ENCODE measurements around the gene CCDC50.

CCDC50 gene

DNA sequence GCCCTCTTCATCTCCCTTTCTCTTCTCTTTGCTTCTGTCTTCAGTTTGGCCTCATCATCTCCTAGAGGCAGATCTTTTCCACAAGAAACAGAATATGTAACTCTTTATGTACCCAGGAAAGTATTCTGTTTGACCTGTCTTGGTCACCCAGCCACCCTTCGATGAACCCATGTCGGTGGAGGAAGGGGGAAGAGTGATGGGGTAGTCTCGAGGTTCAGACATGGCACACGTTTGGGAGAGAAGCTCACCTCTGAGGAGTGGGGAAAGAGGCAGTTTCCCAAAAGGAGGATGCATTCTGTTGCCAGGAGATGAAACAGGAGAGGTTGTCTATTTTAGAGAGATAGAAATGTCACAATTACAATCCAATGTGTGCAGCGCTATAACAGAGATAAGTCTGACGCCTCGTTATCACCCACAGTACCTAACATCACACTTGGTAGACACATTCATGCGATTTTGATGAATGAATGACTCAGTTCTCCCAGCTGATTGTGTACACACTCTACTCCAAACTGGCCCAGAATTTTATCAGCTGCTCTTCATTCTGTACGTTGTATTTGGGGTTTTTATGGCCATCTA, 722 bp upstream of the CCDC50 start:
- H3F3A ChIP-seq (ENCODE audit: insufficient read depth, low read length) = peaks cover 11% of the 10 kb centered on the region
- H3K9me3 ChIP-seq (replicated peaks; ENCODE audit: insufficient read depth, low read length) = no peaks in the 10 kb centered on the region
- peaks cover 41% of the 10 kb centered on the region for H3K79me2 ChIP-seq (ENCODE audit: low read length)
- peak overlapping the region; percentile 83 for H3K4me3 ChIP-seq (ENCODE audit: low read length)
- H3K27ac ChIP-seq (ENCODE audit: low read length) = peak overlapping the region; percentile 55; the same call in 1 of the 2 replicates
- peak overlapping the region; percentile 80; the same call in 1 of the 2 replicates for H3K9ac ChIP-seq (ENCODE audit: low read length)
- DNase-seq = no peak
- no peak for TF ChIP-seq EZH2phosphoT487 (IDR thresholded peaks at IDR 0.05; ENCODE audit: low read length)
- TF ChIP-seq, protein P1, sequence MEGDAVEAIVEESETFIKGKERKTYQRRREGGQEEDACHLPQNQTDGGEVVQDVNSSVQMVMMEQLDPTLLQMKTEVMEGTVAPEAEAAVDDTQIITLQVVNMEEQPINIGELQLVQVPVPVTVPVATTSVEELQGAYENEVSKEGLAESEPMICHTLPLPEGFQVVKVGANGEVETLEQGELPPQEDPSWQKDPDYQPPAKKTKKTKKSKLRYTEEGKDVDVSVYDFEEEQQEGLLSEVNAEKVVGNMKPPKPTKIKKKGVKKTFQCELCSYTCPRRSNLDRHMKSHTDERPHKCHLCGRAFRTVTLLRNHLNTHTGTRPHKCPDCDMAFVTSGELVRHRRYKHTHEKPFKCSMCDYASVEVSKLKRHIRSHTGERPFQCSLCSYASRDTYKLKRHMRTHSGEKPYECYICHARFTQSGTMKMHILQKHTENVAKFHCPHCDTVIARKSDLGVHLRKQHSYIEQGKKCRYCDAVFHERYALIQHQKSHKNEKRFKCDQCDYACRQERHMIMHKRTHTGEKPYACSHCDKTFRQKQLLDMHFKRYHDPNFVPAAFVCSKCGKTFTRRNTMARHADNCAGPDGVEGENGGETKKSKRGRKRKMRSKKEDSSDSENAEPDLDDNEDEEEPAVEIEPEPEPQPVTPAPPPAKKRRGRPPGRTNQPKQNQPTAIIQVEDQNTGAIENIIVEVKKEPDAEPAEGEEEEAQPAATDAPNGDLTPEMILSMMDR (IDR thresholded peaks at IDR 0.05; ENCODE audit: low read length) = no peak
- TF ChIP-seq EZH2 (optimal IDR thresholded peaks at IDR 0.05; ENCODE audit: low read depth, low read length) = no peak
- H4K20me1 ChIP-seq (ENCODE audit: insufficient read depth, low read length) = no peaks in the 10 kb centered on the region
- H3K36me3 ChIP-seq (replicated peaks; ENCODE audit: insufficient read depth, low read length) = no peaks in the 10 kb centered on the region
- peak overlapping the region; percentile 91 for H2AFZ ChIP-seq (ENCODE audit: low read length)
- H3K4me1 ChIP-seq (ENCODE audit: low read length) = peaks cover 22% of the 10 kb centered on the region
- no peaks in the 10 kb centered on the region for H3K27me3 ChIP-seq (replicated peaks; ENCODE audit: insufficient read depth, low read length)
- H3K9me2 ChIP-seq (replicated peaks; ENCODE audit: insufficient read depth, low read length) = no peaks in the 10 kb centered on the region
- H3K4me2 ChIP-seq (ENCODE audit: low read depth, low read length) = peak overlapping the region; percentile 77

DNA sequence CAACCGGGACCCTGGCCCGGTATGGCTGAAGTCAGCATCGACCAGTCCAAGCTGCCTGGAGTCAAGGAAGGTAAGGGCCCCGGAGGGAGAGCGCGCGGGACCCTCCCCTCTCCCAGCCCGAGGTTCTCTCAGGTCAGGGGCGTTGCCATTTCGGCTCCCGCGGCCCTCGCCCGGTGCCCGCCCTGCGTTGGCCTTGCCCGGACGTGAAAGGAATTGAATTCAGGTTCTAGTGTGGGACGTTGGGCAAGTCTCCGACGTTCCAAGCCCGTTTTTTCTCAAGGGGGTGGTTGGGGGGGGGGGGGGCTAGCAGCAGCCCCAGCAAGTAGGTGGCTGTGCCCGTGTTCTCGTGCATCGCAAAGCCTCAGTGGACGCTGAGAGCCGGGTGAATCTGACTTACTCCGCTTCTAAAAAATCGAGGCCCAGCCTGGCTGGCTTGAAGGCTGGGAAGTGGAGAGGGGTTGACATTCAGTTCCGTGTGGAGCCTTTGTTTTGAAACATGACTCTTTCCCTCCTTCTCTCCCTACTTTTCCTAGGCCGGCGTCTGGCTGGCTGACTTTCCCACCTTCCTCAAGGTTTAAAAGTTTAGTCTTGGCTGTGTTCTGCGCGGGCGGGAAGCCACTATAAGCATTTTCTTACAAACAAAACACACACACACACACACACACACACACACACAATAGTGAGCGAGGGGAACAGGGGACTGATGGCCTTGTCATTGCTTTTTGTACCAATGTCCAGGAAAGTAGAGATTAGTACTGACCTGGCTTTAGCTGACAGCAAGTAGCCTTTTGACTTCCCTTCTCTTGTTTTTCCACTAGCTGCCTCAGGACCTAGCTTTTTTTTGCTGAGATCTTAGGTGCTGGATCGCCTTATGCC, 698 bp downstream of the CCDC50 start, which contains the start of gene UTS2B:
Gene UTS2B, minus strand, starts transcription at position 873 of the 876 bp plus-strand sequence. CDS start 48,337 bp downstream, outside the sequence.
- TF ChIP-seq EZH2phosphoT487 (IDR thresholded peaks at IDR 0.05; ENCODE audit: low read length) (no peak), EZH2 (optimal IDR thresholded peaks at IDR 0.05; ENCODE audit: low read depth, low read length) (no peak)
- TF ChIP-seq, protein P1 (IDR thresholded peaks at IDR 0.05; ENCODE audit: low read length) = no peak
- Histone ChIP-seq H3K4me2 (ENCODE audit: low read depth, low read length) (peak within 1 kb of the TSS; percentile 77), H3K9me2 (replicated peaks; ENCODE audit: insufficient read depth, low read length) (no peaks in the 10 kb centered on the region), H3K27ac (ENCODE audit: low read length) (peak within 1 kb of the TSS; percentile 55; the same call in 1 of the 2 replicates), H3K27me3 (replicated peaks; ENCODE audit: insufficient read depth, low read length) (no peaks in the 10 kb centered on the region), H4K20me1 (ENCODE audit: insufficient read depth, low read length) (no peaks in the 10 kb centered on the region), H3K9me3 (replicated peaks; ENCODE audit: insufficient read depth, low read length) (no peaks in the 10 kb centered on the region), H3F3A (ENCODE audit: insufficient read depth, low read length) (peaks cover 11% of the 10 kb centered on the region), H2AFZ (ENCODE audit: low read length) (peak within 1 kb of the TSS; percentile 91), H3K79me2 (ENCODE audit: low read length) (peaks cover 56% of the 10 kb centered on the region), H3K4me3 (ENCODE audit: low read length) (peak within 1 kb of the TSS; percentile 83), H3K4me1 (ENCODE audit: low read length) (peaks cover 22% of the 10 kb centered on the region), H3K36me3 (replicated peaks; ENCODE audit: insufficient read depth, low read length) (no peaks in the 10 kb centered on the region), H3K9ac (ENCODE audit: low read length) (peak within 1 kb of the TSS; percentile 80)
- DNase-seq = peak; percentile 57

DNA sequence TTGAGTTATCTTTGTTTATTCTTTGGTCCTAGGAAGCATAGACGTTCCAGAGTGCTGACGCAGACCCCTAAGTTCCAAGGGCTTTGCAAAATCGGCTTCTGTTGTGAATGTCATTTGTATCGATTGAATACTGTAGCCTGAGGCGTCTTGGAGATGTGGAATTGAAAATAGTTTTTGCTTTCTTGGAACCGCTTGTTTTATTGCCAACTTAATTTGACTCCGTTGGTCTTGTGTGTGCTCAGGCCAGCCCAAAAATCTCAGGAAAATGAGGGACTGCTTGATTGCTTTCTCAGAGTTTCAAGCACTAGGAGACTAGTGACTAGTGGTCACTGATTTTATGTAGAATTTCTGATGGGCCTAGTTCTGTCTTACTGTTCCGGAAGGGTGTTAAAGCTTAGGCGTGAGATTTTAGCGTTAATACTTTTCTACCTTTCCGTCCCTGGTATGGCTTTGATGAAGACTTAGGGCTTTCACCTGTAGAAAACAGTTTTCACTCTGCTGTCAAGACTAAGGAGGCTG, 1.4 kb downstream of the CCDC50 start:
- Histone ChIP-seq H3K79me2 (ENCODE audit: low read length) (peaks cover 63% of the 10 kb centered on the region), H3F3A (ENCODE audit: insufficient read depth, low read length) (peaks cover 11% of the 10 kb centered on the region), H3K27me3 (replicated peaks; ENCODE audit: insufficient read depth, low read length) (no peaks in the 10 kb centered on the region), H3K4me3 (ENCODE audit: low read length) (peak overlapping the region; percentile 83), H3K9me3 (replicated peaks; ENCODE audit: insufficient read depth, low read length) (no peaks in the 10 kb centered on the region), H3K36me3 (replicated peaks; ENCODE audit: insufficient read depth, low read length) (no peaks in the 10 kb centered on the region), H3K27ac (ENCODE audit: low read length) (no peak overlapping the region), H3K4me1 (ENCODE audit: low read length) (peaks cover 22% of the 10 kb centered on the region), H3K9ac (ENCODE audit: low read length) (peak overlapping the region; percentile 80; the same call in 1 of the 2 replicates), H4K20me1 (ENCODE audit: insufficient read depth, low read length) (no peaks in the 10 kb centered on the region), H2AFZ (ENCODE audit: low read length) (peak overlapping the region; percentile 91; the same call in 1 of the 2 replicates), H3K4me2 (ENCODE audit: low read depth, low read length) (peak overlapping the region; percentile 77), H3K9me2 (replicated peaks; ENCODE audit: insufficient read depth, low read length) (no peaks in the 10 kb centered on the region)
- TF ChIP-seq, protein P1 (IDR thresholded peaks at IDR 0.05; ENCODE audit: low read length) = no peak
- TF ChIP-seq EZH2 (optimal IDR thresholded peaks at IDR 0.05; ENCODE audit: low read depth, low read length) (no peak), EZH2phosphoT487 (IDR thresholded peaks at IDR 0.05; ENCODE audit: low read length) (no peak)
- DNase-seq = no peak
